ENCODE data around the gene CDC42BPB. TPM values are rescaled to one million over a fixed set of nuclear protein-coding genes. Genes with fewer than 3 reads are reported as not detected.
A peak's percentile ranks its signal among the peaks of the same experiment; 100 is the strongest.

Gene CDC42BPB
- total RNA-seq, 4 donors from 2014 or later: 90.7 to 153 (median 101) TPM

DNA sequence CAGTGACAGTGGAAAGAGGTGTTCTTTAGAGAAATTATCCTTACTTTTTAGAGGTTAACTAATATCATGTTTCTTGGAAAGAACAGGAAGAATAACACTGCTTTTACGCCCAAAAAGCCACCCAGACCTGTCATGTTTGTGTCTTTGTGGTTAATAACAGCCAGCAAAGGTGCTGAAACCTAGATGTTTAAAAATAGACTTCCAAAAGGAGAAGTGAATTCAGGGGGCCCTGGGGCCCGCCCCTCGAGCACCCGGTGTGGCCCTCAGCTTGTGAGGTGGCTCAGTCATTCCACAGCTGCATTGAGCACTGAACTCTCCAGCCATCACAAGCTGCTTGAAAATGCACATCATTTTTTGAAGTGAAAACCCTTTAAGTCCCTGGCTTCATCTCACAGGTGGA lies 155.7 kb downstream of the CDC42BPB start:
- TF ChIP-seq, protein P1, sequence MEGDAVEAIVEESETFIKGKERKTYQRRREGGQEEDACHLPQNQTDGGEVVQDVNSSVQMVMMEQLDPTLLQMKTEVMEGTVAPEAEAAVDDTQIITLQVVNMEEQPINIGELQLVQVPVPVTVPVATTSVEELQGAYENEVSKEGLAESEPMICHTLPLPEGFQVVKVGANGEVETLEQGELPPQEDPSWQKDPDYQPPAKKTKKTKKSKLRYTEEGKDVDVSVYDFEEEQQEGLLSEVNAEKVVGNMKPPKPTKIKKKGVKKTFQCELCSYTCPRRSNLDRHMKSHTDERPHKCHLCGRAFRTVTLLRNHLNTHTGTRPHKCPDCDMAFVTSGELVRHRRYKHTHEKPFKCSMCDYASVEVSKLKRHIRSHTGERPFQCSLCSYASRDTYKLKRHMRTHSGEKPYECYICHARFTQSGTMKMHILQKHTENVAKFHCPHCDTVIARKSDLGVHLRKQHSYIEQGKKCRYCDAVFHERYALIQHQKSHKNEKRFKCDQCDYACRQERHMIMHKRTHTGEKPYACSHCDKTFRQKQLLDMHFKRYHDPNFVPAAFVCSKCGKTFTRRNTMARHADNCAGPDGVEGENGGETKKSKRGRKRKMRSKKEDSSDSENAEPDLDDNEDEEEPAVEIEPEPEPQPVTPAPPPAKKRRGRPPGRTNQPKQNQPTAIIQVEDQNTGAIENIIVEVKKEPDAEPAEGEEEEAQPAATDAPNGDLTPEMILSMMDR (IDR thresholded peaks at IDR 0.05): no peak
- TF ChIP-seq POLR2A (IDR thresholded peaks at IDR 0.05): no peak
- peak overlapping the region in 1 of 3 donors; percentile 62 for H3K27ac ChIP-seq

DNA sequence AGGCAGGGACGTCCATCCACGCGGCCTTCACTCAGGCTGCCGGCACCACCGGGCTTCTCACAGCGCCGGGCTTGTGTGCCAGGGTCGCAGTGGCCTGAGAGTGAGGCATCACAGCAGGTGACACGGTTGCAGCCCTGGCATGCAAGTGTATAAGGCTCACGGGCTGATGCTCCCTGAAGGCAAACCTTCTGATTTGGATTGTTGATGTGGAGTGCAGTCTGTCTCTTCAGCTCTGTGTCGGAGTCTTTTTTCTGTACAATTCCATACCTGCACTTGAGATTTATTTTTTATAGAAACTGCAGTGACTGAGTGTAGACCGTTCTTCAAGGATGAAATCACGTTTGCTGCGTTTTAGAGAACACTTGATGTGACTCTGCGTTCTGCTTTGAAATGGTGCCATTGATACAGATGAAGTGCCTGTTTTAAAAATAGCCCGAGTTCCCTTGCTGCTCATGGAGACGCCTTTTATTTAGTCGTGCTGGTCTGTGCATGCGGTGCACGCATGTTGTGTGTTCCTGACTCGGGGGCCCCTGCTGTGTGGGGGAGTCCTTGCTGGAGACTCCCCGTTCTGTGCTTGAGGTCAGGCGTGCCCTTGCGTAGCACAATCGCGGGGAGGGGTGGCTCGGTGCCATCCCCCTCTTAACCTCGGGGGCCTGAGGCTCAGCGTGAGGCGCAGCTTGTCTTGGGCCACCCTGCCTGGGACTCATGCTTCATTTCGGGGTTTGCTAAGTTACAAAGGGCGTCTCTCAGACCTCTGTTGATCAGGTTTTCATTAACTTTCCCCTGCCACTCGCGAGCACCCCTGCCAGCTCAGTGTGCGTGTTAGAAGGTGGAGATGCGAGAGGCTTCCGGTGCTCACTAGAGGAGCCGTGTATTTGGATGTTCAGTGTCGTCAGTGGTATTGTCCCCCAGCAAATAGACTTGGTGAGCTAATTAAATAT lies 156.4 kb downstream of the CDC42BPB start:
- Histone ChIP-seq H3K9me3 (no peaks in the 10 kb centered on the region), H3K4me3 (replicated peaks in 1 of 3) (no peak overlapping the region), H3K27me3 (no peaks in the 10 kb centered on the region), H3K4me1 (peaks cover 42 to 72% of the 10 kb centered on the region in 2 donors), H3K27ac (peak overlapping the region; percentile 55 to 81 (median 62)), H3K36me3 (peaks cover 0 to 6% of the 10 kb centered on the region in 2 donors)
- peak; percentile 62 to 63 for DNase-seq
- intact Hi-C loops (cut with DNase I): no loop called here
- 41 to 59% methylated on average over 32 to 34 of the region's 39 CpGs for WGBS, 2 donors
- TF ChIP-seq POLR2A (IDR thresholded peaks at IDR 0.05): no peak
- TF ChIP-seq, protein P1 (IDR thresholded peaks at IDR 0.05): no peak

More for the DNA sequence above, 155.7 kb downstream of the CDC42BPB start:
- peaks cover 42 to 71% of the 10 kb centered on the region in 2 donors for H3K4me1 ChIP-seq
- 86 to 89% methylated on average over 4 of the region's 4 CpGs for WGBS, 2 donors
- intact Hi-C loops (cut with DNase I): no loop called here
- H3K9me3 ChIP-seq: no peaks in the 10 kb centered on the region
- H3K4me3 ChIP-seq (replicated peaks in 1 of 3): no peak overlapping the region
- DNase-seq: no peak
- H3K36me3 ChIP-seq: peaks cover 0 to 6% of the 10 kb centered on the region in 2 donors
- H3K27me3 ChIP-seq: no peaks in the 10 kb centered on the region

DNA sequence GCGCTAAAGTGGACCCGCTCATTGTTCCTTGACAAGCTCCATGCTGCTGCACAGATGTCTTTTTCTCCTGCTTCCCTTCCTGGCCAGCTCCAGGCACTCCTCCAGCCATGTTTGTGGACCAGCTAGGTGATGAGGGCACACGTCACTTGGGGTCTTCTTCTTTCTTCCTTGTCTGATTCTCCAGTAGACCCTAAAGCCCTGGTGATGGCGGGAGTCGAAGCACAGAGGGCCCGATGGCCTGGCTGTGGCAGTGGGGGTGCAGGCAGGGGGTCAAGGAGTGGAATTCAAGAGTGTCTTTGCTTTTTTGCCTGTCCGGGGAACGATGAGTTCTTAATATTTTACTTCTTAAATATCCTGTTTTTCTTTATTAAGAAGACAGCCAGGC lies 157.8 kb downstream of the CDC42BPB start:
- DNase-seq: no peak
- peak overlapping the region; percentile 65 to 88 (median 79) for H3K27ac ChIP-seq
- no peak overlapping the region for H3K4me3 ChIP-seq (replicated peaks in 1 of 3)
- peaks cover 42 to 72% of the 10 kb centered on the region in 2 donors for H3K4me1 ChIP-seq
- 95 to 96% methylated on average over 8 of the region's 8 CpGs for WGBS, 2 donors
- no peak for TF ChIP-seq POLR2A (IDR thresholded peaks at IDR 0.05)
- TF ChIP-seq, protein P1 (IDR thresholded peaks at IDR 0.05): no peak
- H3K36me3 ChIP-seq: no peaks in the 10 kb centered on the region
- intact Hi-C loops (cut with DNase I): no loop called here
- no peaks in the 10 kb centered on the region for H3K9me3 ChIP-seq
- H3K27me3 ChIP-seq: no peaks in the 10 kb centered on the region

DNA sequence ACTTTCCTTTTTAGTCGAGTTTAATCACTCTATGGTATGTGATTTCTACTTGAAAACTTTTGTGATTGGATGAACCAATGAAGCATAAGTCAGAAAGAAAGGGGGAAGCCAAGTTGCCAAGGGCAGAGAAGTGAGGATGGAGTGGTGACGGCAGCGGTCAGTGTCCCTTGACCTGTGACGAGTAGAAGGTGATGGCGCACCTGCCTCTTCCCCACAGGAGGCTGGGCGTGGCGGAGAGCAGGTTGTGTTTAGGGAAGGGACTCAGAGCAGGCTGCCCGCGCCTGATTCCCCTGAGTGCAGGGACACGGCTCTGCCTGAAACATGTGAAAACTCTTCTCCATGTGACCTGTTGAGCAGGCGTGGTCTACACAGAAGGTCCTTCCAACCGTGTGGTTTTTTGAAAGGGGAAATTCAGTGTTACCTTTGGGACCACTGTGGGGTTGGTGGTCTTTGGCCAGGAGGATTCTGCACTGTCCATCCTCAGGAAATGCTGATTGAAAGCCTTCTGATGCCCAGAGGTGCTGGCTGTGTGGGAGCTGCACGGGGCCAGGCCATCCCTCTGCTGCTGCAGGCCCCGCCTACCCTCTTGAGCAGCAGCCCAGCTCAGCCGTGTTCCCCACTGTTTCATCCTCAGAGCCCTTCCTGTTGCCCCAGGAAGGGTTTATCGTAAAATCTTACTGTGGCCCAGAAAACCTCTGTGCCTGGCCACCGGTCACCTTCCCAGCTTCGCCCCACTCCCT lies 158.4 kb downstream of the CDC42BPB start:
- no peaks in the 10 kb centered on the region for H3K36me3 ChIP-seq
- WGBS, 2 donors: 52 to 59% methylated on average over 17 to 18 of the region's 18 CpGs

More for the DNA sequence above, 158.4 kb downstream of the CDC42BPB start:
- intact Hi-C loops (cut with DNase I): no loop called here
- Histone ChIP-seq H3K9me3 (no peaks in the 10 kb centered on the region), H3K27ac (peak overlapping the region; percentile 65 to 88 (median 79)), H3K27me3 (no peaks in the 10 kb centered on the region), H3K4me3 (replicated peaks in 1 of 3) (no peak overlapping the region), H3K4me1 (peaks cover 42 to 70% of the 10 kb centered on the region in 2 donors)
- DNase-seq: peak; percentile 85 to 90
- TF ChIP-seq, protein P1 (IDR thresholded peaks at IDR 0.05): no peak
- TF ChIP-seq POLR2A (IDR thresholded peaks at IDR 0.05): peak in 1 of 2 donors; percentile 35
